HG03159 (cell line): Measurements from ENCODE around the gene LYRM9.
"Not testable (repeated sequence)": the region's sequence is repeated elsewhere in the genome, so short reads cannot be mapped to it uniquely, and the experiment has no call there.

Experiments
- ATAC-seq: cut with Tn5 transposase; IDR thresholded peaks from one replicate; pipeline ENCODE4 v1.9.1; 2021; ENCODE audit warnings: mild to moderate bottlenecking, moderate library complexity; ENCODE audit not compliant: unreplicated experiment

Gene LYRM9

GRCh38 chr17:27906623-27907022 lies 13.5 kb upstream of the LYRM9 start:
- no peak for ATAC-seq

- ATAC-seq, result no peak
Observed at GRCh38 chr17:27906226-27906580, 13.0 kb upstream of the LYRM9 start.

DNA sequence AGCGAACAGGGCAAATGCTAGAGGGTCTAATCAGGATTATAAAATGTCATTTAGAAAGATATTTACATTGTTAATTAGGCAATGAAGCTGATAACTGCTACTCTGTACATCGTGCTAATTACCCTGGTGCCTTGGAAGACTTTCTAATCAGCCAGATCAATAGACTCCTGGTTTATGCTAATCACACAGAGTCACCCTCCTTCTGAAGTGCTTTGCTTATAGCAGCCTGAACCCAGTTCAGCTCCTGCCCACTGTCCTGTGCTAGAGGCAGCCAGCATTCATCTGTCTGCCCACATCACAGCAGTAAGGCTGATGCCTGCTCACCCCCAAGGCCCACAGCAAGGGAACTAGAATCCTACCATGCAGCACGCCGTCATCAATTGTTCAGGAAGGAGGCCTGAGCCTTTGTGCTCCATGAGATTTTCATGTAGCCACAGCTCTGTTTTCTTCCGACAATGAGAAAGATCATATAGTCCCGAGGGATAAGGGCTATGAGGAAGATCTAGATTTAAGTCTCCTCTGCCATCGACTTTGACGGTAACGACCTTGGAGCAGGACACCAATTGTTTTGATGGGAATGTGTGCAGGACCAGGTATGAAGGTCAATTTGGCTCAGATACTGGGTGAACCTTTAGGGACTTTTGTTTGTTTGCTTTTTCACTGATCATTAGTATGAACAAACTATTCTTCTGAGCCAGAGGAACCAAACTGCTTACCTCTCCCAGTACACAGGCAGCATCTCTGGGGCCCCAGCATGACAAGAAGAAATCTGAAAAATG lies 12.5 kb upstream of the LYRM9 start:
- no peak for ATAC-seq

DNA sequence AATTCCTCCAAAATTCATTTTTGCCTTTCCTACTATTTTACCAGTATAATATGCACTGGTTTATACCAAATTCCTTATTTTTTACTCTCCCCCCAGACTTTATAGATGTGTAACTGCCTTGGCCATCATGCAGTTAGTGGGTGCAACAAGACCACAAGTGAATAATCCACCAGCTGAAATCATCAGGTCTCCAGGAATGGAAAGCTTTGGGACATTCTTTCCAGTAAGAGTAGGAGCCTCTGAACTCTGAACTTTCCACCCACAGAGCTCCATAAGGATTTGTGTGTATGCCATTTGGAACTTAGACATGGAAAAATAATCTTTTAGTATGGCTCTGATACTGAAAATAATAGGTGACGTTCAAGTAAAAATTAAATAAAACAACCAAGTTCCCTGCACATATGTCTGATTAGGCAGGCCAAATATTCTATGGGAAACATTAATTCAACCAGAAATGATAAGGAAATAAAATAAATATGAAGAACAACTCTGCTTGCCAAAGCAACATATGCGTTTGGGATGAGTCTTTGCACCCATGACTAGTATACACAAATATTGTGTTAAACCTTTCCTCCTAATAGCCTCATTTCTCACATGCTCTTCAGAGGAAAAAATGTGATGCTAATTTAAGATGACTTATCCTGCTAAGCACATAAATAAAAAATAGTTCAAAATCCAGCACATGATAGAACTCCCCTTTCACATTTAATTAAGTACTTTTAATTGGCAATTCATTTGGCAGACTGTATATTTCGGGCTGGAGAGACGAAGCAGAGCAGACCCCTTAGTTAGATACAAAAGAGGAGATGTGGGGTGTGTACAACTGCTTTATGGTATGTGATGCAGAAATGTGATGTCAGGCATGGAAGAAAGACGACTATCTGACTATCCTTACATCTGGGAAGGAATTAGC lies 11.6 kb upstream of the LYRM9 start:
- no peak for ATAC-seq

- no peak for ATAC-seq
Observed at GRCh38 chr17:27904114-27904513, 10.9 kb upstream of the LYRM9 start.

GRCh38 chr17:27899525-27899924 lies 6.4 kb upstream of the LYRM9 start:
- no peak for ATAC-seq

DNA sequence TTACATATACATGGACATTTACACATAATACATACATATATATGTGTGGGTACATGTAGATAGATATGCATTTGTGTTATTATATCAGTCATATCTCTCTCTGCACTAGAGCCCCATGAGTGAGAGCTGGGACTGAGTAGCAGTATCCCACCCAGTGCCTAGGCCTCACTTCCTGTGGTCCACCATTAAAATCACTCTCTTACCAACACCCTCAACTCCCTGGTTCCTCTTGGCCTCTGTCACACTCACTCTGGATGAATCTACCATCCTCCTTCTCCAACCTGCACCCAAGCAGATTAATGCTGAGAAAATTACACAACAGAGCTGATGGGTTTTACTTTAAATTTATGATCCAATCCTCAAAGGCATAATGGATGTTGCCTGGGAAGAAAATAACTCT lies 4.9 kb upstream of the LYRM9 start:
- no peak for ATAC-seq

DNA sequence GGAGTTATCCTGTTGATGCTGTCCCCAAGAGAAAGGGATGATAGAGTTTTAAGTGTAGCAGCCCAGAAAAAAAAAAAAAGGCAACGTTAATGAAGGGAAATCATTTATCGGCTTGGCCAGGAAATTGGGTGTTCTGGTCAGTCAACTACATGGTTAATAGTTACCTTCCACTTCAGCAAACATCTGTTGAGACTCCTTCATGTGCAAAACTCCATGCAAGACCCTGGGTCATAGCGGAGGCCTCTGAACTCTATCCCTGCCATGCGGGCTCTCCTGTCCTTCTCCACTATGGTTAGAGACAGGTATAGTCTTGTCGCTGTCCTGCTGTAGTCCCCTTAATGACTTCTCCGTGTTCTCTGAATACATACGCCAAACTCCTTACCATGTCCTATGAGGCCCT lies 3.5 kb upstream of the LYRM9 start:
- ATAC-seq, result no peak

- no peak for ATAC-seq
Observed at GRCh38 chr17:27895940-27896535, 2.9 kb upstream of the LYRM9 start.

DNA sequence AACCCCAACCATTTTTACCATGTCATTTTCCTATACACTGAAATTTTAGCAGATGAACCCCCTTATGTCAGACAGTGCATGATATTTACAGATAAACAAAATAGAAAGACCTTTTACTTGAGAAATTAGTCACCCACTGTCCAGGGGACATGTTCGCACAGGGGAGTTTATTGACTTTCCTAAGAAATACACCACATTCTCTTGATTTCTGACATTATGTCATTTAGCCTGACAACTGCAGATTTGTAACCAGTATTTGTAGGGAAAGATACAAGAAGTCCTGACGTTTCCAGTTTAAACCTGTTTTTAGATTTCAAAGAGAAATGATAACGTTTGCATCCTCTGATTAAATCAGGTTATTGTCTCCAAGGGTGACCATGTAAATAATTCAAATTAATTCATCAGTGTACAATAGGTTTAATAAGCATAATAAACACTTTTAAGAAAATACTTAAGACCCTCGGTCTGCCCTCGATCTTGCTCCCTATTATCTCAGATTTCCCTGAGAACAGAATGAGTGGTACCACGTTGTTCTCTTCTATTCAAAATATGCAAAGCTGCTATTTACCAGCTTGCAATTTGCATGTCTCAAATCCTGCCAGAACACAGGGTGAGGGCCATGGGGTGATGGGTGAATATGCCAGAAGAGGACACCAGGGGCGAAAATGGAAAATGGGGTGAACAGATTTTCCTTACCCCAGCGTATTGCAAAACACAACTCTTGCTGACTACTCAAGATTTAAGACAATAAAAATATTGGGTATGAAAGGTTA lies 2.1 kb upstream of the LYRM9 start:
- no peak for ATAC-seq

- no peak for ATAC-seq
Observed at GRCh38 chr17:27893841-27894503, 807 bp upstream of the LYRM9 start.

DNA sequence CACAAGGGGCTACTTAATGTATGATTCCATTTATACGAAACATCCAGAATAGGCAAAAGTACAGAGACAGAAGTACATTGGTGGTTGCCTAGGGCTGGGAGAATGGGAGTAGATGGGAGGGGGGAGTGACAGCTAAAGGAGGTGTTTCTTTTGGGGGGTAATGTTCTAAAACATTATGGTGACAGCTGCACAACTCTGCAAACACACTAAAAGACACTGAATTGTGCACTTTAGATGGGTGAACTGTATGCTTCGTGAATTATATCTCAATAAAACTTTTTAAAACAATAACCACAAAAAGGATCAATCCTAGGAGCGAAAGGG lies 661 bp downstream of the LYRM9 start:
- ATAC-seq, result no peak

DNA sequence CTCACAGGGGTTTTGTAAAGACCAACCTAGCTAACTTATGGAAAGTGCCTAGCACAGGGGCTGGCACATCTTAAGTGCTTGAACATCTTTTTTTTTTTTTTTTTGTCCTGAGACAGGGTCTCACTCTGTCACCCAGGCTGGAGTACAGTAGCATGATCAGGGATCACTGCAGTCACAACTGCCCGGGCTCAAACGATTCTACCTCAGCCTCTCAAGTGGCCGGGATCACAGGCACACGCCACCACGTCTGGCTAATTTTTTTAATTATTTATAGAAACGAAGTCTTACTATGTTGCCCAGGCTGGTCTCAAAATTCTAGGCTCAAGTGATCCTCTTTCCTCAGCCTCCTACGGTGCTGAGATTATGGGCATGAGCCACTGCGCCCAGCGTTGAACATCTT lies 1.3 kb downstream of the LYRM9 start:
- ATAC-seq, result no peak

- ATAC-seq, result no peak
Observed at GRCh38 chr17:27889711-27890251, 3.4 kb downstream of the LYRM9 start.

GRCh38 chr17:27888945-27889344 lies 4.2 kb downstream of the LYRM9 start:
- ATAC-seq, result no peak

DNA sequence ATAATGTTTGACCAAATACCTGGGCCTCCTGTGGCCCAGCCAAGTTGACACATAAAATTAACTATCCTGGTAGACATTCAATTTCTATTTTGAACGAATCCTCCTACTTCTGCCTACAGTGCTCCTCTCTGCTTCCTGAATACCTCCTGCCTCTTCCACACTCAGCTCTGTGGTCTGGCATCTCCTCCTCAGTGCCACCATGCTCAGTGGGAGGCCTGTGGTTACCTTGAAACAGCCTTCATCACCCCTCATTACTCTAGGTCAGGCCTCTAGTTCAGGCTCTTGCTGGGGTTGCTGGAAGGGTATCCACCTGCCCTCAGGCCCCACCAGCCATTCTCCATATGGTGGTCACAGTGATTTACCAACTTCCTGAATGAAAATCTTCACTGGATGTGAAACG lies 5.1 kb downstream of the LYRM9 start:
- no peak for ATAC-seq

GRCh38 chr17:27886348-27886906 lies 6.7 kb downstream of the LYRM9 start:
- not testable (repeated sequence) for ATAC-seq

DNA sequence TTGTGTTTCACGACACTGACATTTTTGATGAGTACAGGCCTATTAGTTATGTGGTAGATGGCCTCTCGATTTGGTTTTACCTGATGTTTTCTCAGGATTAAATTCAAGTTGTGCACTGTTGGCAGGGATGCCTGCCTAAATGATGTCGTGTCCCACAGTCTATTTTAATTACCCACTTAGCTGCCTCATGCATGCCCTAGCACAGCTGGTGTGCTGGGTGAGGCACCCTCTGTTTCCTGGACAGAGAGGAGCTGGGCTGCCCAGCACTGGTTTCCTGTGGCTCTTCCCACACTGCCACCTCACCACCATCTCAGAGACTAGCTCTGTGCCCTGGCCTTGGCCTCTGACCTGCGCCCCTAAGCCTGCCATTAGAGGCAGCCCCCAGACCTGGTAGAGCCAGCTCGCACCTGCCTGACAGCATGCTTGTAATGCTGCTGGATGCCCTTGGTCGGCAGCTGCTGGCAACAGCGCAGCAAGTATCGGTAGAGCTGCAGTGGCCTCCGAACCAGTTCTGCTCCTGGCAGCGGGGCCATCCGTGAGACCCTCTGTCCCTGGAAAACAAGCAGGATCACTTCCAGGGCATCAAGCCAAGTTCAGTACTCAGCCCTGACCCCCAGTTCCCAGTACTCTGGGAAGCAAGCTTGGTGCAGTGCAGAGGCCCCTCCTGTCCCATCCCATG lies 10.9 kb downstream of the LYRM9 start:
- no peak for ATAC-seq

DNA sequence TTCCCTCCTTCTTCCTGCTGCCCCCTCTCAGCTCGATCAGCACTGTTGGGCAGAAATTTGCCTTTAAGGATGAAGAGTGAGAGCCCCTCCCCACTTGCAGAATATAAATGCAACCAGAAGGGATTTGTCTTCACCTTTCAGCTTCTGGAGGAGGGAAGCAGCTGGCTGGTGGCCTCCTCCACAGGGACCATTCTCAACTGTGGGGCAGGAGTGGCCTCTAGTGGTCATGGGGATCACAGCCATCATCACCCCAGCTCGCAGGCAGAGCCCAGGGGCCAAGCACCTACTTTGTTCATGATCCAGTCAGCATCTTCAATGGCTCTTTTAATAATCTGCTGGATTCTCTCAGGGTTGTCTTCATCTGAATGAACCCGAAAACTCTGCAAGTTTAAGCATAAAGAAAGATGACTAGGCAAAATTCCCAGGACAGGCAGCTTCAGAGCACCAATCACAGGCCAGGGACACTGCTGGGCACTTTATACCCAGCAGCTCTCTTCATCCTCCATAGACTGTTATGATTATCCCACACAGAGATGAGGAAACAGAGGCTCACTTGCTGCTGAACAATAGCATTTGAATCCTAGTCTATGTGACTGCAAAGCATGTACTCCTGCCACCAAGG lies 13.1 kb downstream of the LYRM9 start:
- no peak for ATAC-seq
